GM18858 (cell line): ENCODE measurements around the gene DISC1.
"Not testable (repeated sequence)": the region's sequence is repeated elsewhere in the genome, so short reads cannot be mapped to it uniquely, and the experiment has no call there.

Experiments
- ATAC-seq: cut with Tn5 transposase; IDR thresholded peaks from one replicate; pipeline ENCODE4 v1.9.1; 2021; ENCODE audit not compliant: unreplicated experiment

Gene DISC1

DNA sequence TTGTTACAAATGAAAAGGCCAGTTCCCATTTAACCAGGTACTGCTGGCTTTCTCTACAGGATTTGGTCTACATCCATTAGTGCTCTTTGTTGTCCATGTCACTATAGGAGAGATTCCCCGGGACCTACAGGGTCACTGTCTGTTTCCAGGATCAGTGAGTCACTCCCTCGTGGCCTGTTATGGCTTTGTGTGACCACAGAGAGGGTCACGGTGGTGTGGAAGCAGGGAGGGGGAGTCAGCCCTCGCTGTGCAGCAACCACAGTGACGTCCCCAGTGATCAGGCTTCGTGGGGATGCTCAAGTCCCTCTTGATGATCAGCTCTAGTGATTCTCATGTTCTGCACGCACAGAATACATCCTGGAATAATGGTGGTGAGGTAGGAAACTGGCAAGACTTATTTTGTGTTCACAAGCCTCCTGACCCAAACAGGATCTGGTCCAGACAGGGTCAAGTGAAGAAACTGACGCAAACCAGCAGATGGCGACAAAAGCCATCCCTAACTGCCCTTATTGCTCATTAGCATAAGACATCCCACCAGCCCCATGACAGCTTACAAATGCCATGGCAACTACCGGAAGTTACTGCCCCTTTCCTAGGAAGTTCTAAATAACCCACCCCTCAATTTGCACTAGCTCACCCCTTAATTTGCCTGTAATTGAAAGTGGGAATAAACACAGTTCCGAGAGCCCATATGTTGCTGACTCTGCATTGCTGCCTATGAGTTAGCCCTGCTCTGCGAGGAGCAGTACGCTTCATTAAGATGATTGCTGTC, 98.5 kb downstream of the DISC1 start:
- ATAC-seq: no peak

DNA sequence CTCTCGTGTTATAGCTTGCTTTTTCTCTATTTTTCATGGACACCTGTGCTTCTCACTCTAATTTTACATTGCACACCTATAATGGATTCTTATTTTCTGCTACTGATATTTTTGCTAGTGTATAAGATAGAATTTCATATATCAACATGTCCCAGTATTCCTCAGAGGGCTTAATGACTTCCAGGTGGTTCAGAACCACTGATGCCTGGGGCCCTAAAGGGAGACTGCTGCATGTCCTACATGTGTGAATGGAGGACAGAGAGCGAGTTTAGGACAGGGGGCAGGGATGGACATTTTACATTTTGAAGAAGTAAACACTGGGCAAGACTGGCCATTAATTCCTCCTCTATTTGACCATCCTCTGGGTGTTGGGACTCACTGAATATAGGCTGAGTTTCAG, 100.6 kb downstream of the DISC1 start:
- no peak for ATAC-seq

DNA sequence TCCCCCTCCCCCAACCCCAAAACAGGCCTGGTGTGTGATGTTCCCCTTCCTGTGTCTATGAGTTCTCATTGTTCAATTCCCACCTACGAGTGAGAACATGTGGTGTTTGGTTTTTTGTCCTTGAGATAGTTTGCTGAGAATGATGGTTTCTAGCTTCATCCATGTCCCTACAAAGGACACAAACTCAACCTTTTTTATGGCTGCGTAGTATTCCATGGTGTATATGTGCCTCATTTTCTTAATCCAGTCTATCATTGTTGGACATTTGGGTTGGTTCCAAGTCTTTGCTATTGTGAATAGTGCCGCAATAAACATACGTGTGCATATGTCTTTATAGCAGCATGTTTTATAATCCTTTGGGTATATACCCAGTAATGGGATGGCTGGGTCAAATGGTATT, 102.4 kb downstream of the DISC1 start:
- not testable (repeated sequence) for ATAC-seq

DNA sequence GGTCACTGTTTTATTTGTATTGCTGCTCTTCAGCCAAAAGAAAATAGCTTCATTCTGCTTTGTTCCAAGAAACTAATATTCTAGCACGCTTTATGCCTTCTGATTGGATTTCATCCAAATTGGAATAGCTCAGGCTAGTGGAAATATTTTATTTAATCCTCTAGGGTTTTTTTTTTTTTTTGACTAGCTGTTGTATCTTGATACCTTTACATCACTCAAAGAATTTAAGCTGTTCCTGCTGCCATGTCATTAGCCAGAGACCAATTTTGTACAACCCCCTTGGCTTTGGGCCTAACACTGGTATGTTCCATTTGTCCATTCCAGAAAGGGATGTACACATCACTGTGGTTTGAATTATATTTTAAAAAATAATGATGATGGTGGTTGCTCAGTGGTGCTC, 103.0 kb downstream of the DISC1 start:
- ATAC-seq: no peak

DNA sequence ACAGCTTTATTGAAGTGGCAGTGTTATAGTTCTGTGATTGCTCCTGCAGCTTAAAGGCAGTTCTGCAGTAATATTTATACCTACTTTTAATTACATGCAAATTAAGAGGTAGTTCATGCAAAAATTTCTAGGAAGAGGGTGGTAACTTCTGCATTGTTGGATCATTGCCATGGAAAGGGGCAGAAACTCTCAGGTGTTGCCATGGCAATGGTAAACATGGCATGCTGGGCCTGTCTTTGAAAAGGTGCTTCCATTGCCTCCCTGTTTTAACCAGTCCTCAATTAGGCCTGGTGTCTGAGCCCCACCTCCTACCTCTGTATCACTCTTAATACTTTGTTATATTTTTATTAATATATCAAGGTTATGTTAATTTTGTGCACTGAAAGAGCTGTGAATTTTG, 104.7 kb downstream of the DISC1 start:
- ATAC-seq: no peak

DNA sequence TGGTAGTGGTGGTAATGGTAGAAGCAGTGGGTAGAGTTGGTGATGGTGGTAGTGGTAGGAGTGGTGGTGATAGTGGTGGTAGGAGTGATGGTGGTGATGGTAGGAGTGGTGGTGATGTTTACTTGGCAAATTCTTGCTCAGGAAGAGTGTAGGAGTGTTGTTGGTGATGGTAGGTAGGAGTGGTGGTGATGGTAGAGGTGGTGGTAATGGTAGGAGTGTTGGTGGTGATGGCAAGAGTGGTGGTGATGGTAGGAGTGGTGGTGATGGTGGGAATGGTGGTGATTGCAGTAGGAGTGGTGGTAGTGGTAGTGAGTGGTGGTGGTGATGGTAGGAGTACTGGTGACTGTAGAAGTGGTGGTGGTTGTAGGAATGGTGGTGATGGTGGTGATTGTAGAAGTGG, 106.5 kb downstream of the DISC1 start:
- no peak for ATAC-seq

DNA sequence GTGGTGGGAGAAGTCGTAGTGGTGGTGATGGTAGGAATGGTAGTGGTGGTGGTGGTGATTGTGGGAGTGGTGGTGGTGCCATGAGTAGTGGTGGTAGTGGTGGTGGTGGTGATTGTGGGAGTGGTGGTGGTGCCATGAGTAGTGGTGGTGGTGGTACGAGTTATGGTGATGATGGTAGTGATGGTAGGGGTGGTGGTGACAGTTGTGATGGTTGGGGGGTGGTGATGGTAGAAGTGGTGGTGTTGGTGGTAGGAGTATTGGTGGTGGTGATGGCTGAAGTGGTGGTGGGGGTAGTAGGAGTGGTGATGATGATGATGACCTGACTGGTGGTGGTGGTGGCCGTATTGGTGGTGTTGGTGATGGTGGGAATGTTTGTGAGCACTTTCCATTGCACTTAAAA, 107.1 kb downstream of the DISC1 start:
- no peak for ATAC-seq

DNA sequence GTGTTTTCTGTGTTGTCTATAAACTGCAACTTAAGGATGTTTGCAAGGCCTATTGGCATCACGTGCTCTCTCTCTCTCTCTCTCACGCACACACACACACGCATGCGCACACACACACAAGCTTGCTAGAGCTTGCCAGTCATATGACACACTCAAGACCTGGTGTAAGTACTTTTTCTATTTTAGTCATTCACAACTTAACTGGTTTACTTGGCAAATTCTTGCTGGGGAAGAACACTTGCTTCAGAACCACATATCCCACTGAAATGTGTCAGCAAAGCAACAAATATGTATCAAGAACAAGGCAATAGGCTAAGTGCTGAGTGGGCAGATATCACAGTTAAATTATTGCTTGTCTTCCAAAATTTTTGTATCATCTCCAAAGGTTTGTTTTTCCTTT, 107.8 kb downstream of the DISC1 start:
- ATAC-seq: no peak

DNA sequence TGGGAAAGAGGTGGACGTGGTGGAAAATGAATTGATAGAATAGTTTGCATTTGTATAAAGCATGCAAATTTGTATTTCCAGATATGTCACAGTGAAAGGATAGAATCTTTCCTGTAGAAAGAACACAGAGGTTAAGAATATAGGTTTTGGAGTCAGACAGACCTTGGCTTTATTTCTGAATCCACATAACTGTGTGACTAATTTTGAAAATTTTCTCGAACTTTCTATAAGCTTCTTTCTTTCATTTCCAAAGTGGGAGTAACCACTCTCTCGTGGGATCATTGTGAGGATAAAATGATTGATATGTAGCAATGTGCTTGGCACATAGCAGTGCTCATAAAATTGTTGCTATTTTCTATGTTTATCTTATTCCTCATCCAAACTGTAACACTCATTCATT, 108.8 kb downstream of the DISC1 start:
- no peak for ATAC-seq

DNA sequence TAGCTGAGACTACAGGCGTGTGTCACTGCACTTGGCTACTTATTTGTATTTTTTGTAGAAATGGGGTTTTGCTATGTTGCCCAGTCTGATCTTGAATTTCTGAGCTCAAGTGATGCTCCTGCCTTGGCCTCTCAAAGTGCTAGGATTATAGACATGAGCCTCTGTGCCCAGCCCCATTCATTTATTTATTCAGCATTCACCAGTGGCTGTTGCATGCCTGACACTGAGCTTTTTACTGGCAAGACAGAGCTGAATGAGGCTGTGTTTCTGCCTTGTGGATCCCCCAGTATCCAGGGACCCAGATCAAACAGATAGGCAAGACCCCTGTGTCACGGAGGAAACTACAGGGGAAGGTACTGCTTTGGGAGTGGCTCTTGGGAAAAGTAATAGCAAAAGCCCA, 109.4 kb downstream of the DISC1 start:
- no peak for ATAC-seq

DNA sequence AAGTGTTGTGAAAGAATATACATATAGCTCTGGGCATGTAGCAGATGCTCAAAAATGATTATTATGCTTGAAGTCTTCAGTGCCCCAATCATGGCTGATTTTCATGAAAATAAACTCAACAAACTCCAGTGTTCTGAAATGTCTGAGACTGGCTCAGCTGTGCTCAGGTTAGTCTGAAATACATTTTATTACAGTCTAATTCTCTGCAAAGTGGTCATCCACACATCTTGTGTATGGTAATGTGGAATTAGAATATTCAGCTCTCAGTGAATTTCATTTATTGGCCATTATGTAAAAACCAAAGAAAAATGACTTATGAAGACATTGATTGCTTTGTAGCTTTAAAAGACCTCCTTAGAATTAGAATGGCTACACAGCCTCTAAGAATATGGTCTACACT, 109.9 kb downstream of the DISC1 start:
- ATAC-seq: no peak

DNA sequence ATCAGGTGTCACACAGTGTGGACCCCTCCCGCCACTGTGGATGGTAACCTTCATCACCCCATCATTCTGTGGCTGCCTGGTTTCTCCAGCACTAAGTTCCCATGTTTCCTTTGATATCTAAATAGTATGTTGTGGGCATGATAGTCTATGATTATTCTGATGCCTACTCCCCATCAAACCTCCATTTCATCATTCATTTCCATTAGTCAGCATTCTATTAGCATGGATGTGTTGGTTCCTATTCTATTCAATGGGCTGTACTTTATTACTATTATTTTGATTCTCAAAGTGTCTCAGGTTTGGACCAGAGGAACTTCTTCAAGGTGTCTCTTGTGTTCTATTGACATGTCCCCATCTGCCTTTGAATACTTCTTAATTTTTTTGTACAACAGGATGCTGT, 112.0 kb downstream of the DISC1 start:
- no peak for ATAC-seq

DNA sequence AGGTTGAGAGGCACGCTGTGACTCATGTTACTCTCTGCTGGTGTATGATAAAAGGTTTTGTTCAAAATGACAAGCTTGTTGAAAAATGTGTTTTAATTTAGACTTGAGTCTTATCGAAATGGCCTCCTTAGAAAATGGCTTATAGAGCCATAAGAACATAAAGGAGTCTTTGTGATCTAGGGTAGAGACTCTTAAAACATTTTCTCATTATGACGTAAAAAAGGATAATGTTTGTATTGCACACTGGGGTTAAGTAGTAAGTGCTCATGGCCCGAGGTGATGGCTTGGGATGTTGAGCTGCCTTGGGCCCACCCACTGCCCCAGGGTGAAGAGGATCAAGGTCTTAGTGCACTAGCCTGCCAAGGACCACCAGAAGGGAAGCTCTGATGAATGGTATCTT, 117.4 kb downstream of the DISC1 start:
- no peak for ATAC-seq

DNA sequence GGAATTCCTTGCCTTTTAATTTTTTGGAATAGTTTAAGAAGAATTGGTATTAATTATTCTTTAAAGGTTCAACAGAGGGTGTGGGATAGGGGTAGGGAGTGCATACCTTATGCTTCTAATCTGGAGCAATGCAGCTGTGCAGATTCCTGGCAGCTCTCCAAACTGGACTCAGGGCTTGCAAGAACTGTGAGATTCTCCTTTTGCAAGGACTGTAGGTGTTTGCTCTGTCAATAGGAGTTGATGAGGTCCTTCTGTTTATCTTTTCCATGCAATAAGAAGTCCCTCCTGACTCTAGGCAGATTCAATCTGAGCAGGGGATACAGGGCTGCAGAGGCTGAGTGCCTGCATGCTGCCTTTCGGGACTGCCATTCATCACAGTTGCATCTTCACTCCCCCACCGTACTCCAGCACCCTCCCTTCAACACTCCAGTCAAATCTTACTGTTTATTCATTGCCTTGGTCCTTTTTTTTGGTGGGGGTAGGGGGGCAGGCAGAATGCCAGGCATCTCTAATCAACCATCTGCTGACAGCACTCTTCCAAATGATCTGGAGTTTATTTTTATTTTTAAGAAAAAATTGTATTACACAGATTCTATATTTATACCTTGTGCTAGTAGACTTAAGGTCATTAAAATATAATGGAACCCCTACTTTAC, 122.3 kb downstream of the DISC1 start:
- no peak for ATAC-seq

DNA sequence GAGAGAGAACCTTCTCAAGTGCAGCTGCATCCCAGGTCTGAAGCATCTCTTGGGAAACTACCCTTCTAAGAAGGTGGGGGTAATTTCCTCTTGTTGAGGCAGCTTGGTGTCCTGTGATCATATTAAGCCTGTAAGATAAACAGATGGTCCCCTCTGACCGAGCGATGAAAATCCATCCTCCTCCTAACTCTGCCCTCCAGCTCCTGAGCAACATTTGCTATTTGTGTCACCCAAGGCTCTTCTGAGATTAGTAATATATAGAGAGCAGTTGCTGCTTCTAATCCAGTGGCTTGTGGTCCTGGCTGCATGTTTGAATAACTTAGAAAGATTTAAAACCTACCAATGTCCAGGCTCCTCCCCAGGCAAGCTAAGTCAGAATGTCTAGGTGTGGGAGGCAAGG, 123.7 kb downstream of the DISC1 start:
- no peak for ATAC-seq

DNA sequence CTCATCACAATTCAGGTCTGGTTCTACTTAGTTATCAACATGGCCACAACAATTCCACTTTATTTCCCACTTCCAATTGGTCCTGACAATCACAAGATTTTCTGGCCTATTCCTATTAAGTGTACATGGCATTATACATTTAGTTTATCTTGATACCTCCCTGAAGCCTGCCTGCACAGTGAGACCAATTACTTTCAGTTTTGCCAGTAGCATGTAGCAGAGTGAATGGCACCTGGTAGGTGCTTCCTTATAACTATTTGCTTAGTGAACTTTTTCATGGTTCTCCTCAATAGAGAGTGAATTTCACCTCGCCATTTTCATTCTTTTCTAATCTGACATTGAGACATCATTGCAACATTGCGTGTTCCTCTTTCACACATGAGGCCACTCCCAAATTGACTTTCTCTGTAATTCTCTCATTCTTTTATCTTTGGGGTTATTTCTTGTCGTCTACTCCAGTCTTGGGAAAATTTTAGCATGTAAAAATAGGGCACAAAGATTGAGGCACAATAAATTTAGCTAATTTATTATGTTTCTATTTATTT, 124.3 kb downstream of the DISC1 start:
- ATAC-seq: no peak

DNA sequence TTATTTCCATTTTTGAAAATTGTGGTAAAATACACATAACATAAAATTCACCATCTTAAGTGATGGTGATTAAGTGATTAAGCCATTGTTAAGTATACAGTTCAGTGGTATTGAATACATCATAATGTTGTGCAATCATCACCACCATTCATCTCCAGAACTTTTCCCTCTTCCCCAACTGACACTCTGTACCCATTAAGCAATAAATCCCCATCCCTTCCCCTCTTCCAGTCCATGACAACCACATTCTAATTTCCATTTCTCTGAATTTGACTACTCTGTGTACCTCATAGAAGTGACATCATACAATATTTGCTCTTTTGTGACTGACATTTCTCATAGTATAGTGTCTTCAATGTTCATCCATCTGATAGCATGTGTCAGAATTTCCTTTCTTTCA, 124.8 kb downstream of the DISC1 start:
- no peak for ATAC-seq

DNA sequence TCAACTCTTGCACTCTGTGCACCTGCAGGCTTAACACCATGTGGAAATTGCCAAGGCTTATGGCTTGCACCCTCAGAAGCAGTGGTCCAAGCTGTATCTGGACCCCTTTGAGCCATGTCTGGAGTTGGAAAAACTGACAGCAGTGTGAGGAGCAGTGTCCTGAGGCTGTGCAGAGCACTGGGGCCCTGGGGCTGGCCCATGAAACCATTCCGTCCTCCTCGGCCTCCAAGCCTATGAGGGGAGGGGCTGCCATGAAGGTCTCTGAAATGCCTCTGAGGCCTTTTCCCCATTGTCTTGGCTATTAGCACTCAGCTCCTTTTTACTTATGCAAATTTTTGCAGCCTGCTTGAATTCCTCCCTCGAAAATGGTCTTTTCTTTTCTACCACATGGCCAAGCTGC, 126.7 kb downstream of the DISC1 start:
- ATAC-seq: no peak

DNA sequence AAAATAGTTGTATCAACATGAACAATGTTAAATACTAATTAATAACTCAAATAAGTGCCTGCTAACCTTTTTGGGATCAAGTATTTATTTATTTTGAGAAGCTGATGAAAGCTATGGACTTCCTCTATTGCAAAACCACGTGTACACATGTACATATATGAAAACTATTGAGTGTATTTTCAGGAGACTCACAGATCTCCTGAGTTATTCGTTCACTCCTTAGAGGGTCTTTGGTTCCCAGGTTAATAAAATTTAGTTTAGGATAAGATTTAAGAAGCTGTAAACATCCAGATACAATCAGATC, 130.5 kb downstream of the DISC1 start:
- peak; percentile 30 for ATAC-seq

DNA sequence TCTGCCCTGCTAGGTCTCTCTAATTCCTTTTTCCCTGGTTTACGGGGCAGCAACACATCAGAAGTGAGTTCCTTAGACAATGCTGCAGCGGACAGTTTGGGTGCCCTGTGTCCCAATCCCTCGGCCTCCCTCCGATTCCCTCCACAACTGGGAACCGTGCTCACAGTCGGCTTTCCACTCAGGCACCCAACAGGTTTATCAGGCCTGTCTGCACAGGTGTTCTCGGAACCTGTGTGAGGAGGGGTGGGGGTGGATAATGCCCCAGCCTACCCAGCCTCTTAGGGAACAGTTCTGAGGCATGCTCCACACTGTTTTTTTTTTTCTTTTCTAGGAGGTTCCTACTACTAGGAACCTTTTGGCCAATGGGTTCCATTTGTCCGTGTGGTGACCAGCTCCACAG, 131.2 kb downstream of the DISC1 start:
- no peak for ATAC-seq

DNA sequence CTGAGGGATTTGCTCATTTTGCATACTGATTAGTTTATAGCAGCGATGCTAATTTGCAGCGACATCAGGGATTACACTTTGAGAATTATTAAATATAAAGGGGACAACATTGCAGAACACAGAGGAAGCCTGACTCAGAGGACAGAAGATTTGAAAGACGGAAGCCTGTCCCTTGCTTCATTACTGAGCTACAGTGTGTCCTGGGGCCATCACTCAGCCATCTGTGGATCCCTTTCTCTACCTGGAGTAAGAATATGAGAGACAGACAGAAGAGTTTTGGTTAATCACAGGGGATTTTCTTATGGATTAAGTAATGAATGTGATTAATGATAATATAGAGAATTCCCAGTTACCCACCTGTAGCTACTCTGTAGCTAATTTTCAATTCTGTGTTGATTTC, 134.7 kb downstream of the DISC1 start:
- no peak for ATAC-seq

DNA sequence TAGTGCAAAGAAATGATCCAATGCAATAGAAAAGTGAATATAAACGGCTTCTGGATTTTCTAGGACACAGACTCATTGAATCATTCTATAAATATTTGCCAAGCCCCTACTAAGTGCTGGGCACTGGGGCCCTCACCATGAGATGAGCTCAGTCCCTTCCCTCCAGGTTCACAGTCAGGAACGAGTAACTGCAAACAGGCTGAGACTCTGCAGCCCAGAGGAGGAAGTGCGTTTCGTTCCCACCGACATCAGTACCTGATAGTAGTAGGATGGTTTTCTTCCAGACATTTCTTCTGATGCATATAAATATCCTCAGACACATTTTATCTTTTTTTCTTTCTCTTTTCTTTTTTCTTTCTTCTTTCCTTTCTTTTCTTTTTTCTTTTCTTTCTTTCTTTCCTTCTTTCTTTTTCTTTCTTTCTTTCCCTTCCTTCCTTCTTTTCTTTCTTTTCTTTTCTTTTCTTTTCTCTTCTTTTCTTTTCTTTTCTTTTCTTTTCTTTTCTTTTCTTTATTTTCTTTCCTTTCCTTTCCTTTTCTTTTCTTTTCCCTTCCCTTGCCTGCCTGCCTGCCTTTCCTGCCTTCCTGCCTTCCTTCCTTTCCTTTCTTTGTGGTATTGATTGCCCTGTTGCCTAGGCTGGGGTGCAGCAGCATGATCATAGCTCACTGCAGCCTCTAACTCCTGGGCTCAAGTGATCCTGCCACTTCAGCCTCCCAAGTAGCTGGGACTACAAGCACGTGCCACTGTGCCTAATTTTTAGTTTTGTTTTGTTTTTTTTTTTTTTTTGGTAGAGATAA, 135.4 kb downstream of the DISC1 start:
- no peak for ATAC-seq
